ENCODE measurements around the gene SLC25A19.
"Not testable (repeated sequence)": the region's sequence is repeated elsewhere in the genome, so short reads cannot be mapped to it uniquely, and the experiment has no call there.

The SLC25A19 gene

GRCh38 chr17:75301502-75302206 is 12.4 kb upstream of the SLC25A19 start:
- no peak for DNase-seq (ENCODE audit: low read depth, low spot score)

GRCh38 chr17:75301049-75301448 is 11.8 kb upstream of the SLC25A19 start:
- no peak for DNase-seq (ENCODE audit: low read depth, low spot score)

- DNase-seq (ENCODE audit: low read depth, low spot score) = no peak
Measured at GRCh38 chr17:75300280-75300679, 11.0 kb upstream of the SLC25A19 start.

GRCh38 chr17:75295201-75296158 is 6.2 kb upstream of the SLC25A19 start:
- no peak for DNase-seq (ENCODE audit: low read depth, low spot score)

- DNase-seq (ENCODE audit: low read depth, low spot score) = not testable (repeated sequence)
Measured at GRCh38 chr17:75292810-75293448, 3.7 kb upstream of the SLC25A19 start.

- DNase-seq (ENCODE audit: low read depth, low spot score) = no peak
Measured at GRCh38 chr17:75289832-75290337, 652 bp upstream of the SLC25A19 start.

- DNase-seq (ENCODE audit: low read depth, low spot score) = no peak
Measured at GRCh38 chr17:75288770-75289114, 491 bp downstream of the SLC25A19 start.

- DNase-seq (ENCODE audit: low read depth, low spot score) = no peak
Measured at GRCh38 chr17:75288359-75288758, 874 bp downstream of the SLC25A19 start.

GRCh38 chr17:75287221-75287620 is 2.0 kb downstream of the SLC25A19 start:
- DNase-seq (ENCODE audit: low read depth, low spot score) = no peak

GRCh38 chr17:75285123-75285522 is 4.1 kb downstream of the SLC25A19 start:
- no peak for DNase-seq (ENCODE audit: low read depth, low spot score)

- not testable (repeated sequence) for DNase-seq (ENCODE audit: low read depth, low spot score)
Measured at GRCh38 chr17:75280189-75280588, 9.0 kb downstream of the SLC25A19 start.

GRCh38 chr17:75277664-75278071 is 11.6 kb downstream of the SLC25A19 start:
- DNase-seq (ENCODE audit: low read depth, low spot score) = no peak

GRCh38 chr17:75273977-75274708 is 15.1 kb downstream of the SLC25A19 start:
- no peak for DNase-seq (ENCODE audit: low read depth, low spot score)

- no peak for DNase-seq (ENCODE audit: low read depth, low spot score)
Measured at GRCh38 chr17:75272848-75273184, 16.4 kb downstream of the SLC25A19 start.

GRCh38 chr17:75271955-75272847 is 17.0 kb downstream of the SLC25A19 start:
- no peak for DNase-seq (ENCODE audit: low read depth, low spot score)

GRCh38 chr17:75271233-75271954 is 17.8 kb downstream of the SLC25A19 start:
- peak; percentile 67 for DNase-seq (ENCODE audit: low read depth, low spot score)

GRCh38 chr17:75270966-75271232 is 18.3 kb downstream of the SLC25A19 start, which contains the start of gene MIF4GD:
Gene MIF4GD, minus strand, starts transcription at chr17:75271231. Its CDS starts 1,036 bp downstream, at chr17:75270195.
- DNase-seq (ENCODE audit: low read depth, low spot score) = no peak

GRCh38 chr17:75270218-75270965 is 18.8 kb downstream of the SLC25A19 start:
- DNase-seq (ENCODE audit: low read depth, low spot score) = peak; percentile 83

- no peak for DNase-seq (ENCODE audit: low read depth, low spot score)
Measured at GRCh38 chr17:75269844-75270217, 19.4 kb downstream of the SLC25A19 start.
